IMR-90 (cell line): ENCODE data around the gene ZNF692. TPM values are rescaled to one million over a fixed set of nuclear protein-coding genes. Genes with fewer than 3 reads are reported as not detected.

ENCODE experiments used
- ATAC-seq: fragments of 200-7000 bp; cut with Tn5 transposase; 2 replicates; pipeline ENCODE4 v1.9.1; 2020; ENCODE audit warnings: low read depth, mild to moderate bottlenecking, moderate library complexity
- BruUV-seq: library from RNA; stranded (reverse); fragments of 400-500 nt; replicated peaks from 2 replicates; lab custom pipeline; 2021; lab: Mats Ljungman, UMichigan
- CTCF ChIA-PET: fragments of 300-600 bp; formaldehyde crosslinking; extraction: SDS; loops from one replicate; lab custom pipeline; 2021; ENCODE audit warnings: antibody characterized with exemption; lab: Yijun Ruan, JAX
- POLR2A ChIA-PET: fragments of 300-600 bp; sonication (Branson Sonifier 250); formaldehyde crosslinking; loops from one replicate; lab custom pipeline; 2022; ENCODE audit warnings: antibody characterized with exemption; ENCODE audit not compliant: unreplicated experiment; lab: Charles Lee
- DNase-seq: peaks from one replicate; pipeline ENCODE4 v3.0.0; 2013
- H2AFZ ChIP-seq: replicated peaks from 2 replicates; pipeline ENCODE3; 2013; ENCODE audit warnings: low read length, mild to moderate bottlenecking; ENCODE audit not compliant: poor library complexity
- H2AK5ac ChIP-seq: 2 replicates; pipeline ENCODE4 v1.6.1; 2013; ENCODE audit warnings: low read depth, low read length, inconsistent platforms
- H2AK9ac ChIP-seq: replicated peaks from 2 replicates; pipeline ENCODE3; 2013; ENCODE audit warnings: mild to moderate bottlenecking, low read depth, low read length, moderate library complexity; ENCODE audit not compliant: poor library complexity
- H2BK120ac ChIP-seq: 2 replicates; pipeline ENCODE4 v1.6.1; 2013; ENCODE audit warnings: low read depth, low read length, inconsistent platforms
- H2BK15ac ChIP-seq: 3 replicates; pipeline ENCODE4 v1.6.1; 2013; ENCODE audit warnings: low read depth, low read length, inconsistent platforms
- H2BK20ac ChIP-seq: 2 replicates; pipeline ENCODE4 v1.6.1; 2013; ENCODE audit warnings: low read depth, mild to moderate bottlenecking, inconsistent platforms, low read length, moderate library complexity
- H2BK5ac ChIP-seq: 2 replicates; pipeline ENCODE4 v1.6.1; 2013; ENCODE audit warnings: mild to moderate bottlenecking, low read depth, low read length, inconsistent platforms; ENCODE audit not compliant: poor library complexity, severe bottlenecking
- H3K14ac ChIP-seq: replicated peaks from 2 replicates; pipeline ENCODE4 v1.6.1; 2013; ENCODE audit warnings: low read depth, low read length, inconsistent platforms
- H3K18ac ChIP-seq: 2 replicates; pipeline ENCODE4 v1.6.1; 2013; ENCODE audit warnings: low read depth, low read length, control low read depth
- H3K23ac ChIP-seq: 2 replicates; pipeline ENCODE4 v1.6.1; 2013; ENCODE audit warnings: low read depth, low read length, inconsistent platforms
- H3K27ac ChIP-seq: 2 replicates; pipeline ENCODE4 v1.5.1; 2013; ENCODE audit warnings: mild to moderate bottlenecking, control low read depth, low read length; ENCODE audit not compliant: insufficient read depth
- H3K27me3 ChIP-seq: 2 replicates; pipeline ENCODE4 v1.6.1; 2013; ENCODE audit warnings: low read length; ENCODE audit not compliant: control insufficient read depth, insufficient read depth
- H3K36me3 ChIP-seq: 2 replicates; pipeline ENCODE4 v1.6.1; 2013; ENCODE audit warnings: low read length, mixed read lengths; ENCODE audit not compliant: control insufficient read depth, insufficient read depth
- H3K4ac ChIP-seq: 2 replicates; pipeline ENCODE4 v1.6.1; 2013; ENCODE audit warnings: low read depth, low read length, inconsistent platforms
- H3K4me1 ChIP-seq: 2 replicates; pipeline ENCODE4 v1.6.1; 2013; ENCODE audit warnings: low read length, mixed read lengths; ENCODE audit not compliant: control insufficient read depth, insufficient read depth
- H3K4me2 ChIP-seq: 2 replicates; pipeline ENCODE4 v1.6.1; 2013; ENCODE audit warnings: low read depth, mild to moderate bottlenecking, control low read depth, low read length, moderate library complexity
- H3K4me3 ChIP-seq: 2 replicates; pipeline ENCODE4 v1.5.1; 2013; ENCODE audit warnings: low read depth, mild to moderate bottlenecking, control low read depth, low read length, moderate library complexity; ENCODE audit not compliant: insufficient read depth
- H3K56ac ChIP-seq: 2 replicates; pipeline ENCODE4 v1.6.1; 2013; ENCODE audit warnings: low read length, inconsistent platforms; ENCODE audit not compliant: insufficient read depth; ENCODE audit errors: extremely low read depth
- H3K79me1 ChIP-seq, 2 experiments: 2 replicates each; pipeline ENCODE4 v1.6.1; 2013; ENCODE audit warnings: low read length in 2 of 2, inconsistent platforms in 1 of 2, low read depth in 1 of 2
- H3K9ac ChIP-seq: 2 replicates; pipeline ENCODE4 v1.6.1; 2013; ENCODE audit warnings: low read depth, low read length, control low read depth
- H3K9me1 ChIP-seq: 2 replicates; pipeline ENCODE4 v1.6.1; 2013; ENCODE audit warnings: low read length, inconsistent platforms; ENCODE audit not compliant: insufficient read depth
- H3K9me3 ChIP-seq: 2 replicates; pipeline ENCODE4 v1.6.1; 2013; ENCODE audit warnings: low read length; ENCODE audit not compliant: control insufficient read depth, insufficient read depth
- H4K20me1 ChIP-seq: 2 replicates; pipeline ENCODE4 v1.6.1; 2013; ENCODE audit warnings: low read length, inconsistent platforms; ENCODE audit not compliant: insufficient read depth
- H4K5ac ChIP-seq: 2 replicates; pipeline ENCODE4 v1.6.1; 2013; ENCODE audit warnings: mild to moderate bottlenecking, low read depth, low read length, control low read depth
- H4K8ac ChIP-seq, 2 experiments: 2 replicates each; pipeline ENCODE4 v1.6.1; 2013; ENCODE audit warnings: low read depth in 2 of 2, low read length in 2 of 2, control low read depth in 1 of 2, inconsistent platforms in 1 of 2
- H4K91ac ChIP-seq: 2 replicates; pipeline ENCODE4 v1.6.1; 2013; ENCODE audit warnings: low read depth, low read length, inconsistent platforms; ENCODE audit not compliant: insufficient read depth
- BHLHE40 ChIP-seq: fragments of 150-350 bp; IDR thresholded peaks from 2 replicates; pipeline ENCODE4 v1.6.1; 2016; ENCODE audit warnings: mild to moderate bottlenecking, low read depth, low read length
- CEBPB ChIP-seq: IDR thresholded peaks from 2 replicates; pipeline ENCODE4 v1.6.1; 2012; ENCODE audit warnings: low read depth, low read length, improper control_type of control experiment
- CTCF ChIP-seq: conservative IDR thresholded peaks from 2 replicates; pipeline ENCODE4 v1.5.1; 2012; ENCODE audit warnings: mild to moderate bottlenecking, low read depth, low read length, improper control_type of control experiment
- FOS ChIP-seq: fragments of 150-350 bp; IDR thresholded peaks from 2 replicates; pipeline ENCODE4 v1.6.1; 2016; ENCODE audit warnings: low read depth, low read length
- MAFK ChIP-seq: IDR thresholded peaks from 2 replicates; pipeline ENCODE4 v1.6.1; 2012; ENCODE audit warnings: low read depth, low read length, improper control_type of control experiment
- RAD21 ChIP-seq: IDR thresholded peaks from 2 replicates; pipeline ENCODE4 v1.6.1; 2012; ENCODE audit warnings: low read length, improper control_type of control experiment
- RCOR1 ChIP-seq: IDR thresholded peaks from 2 replicates; pipeline ENCODE4 v1.6.1; 2012; ENCODE audit warnings: mild to moderate bottlenecking, low read length, improper control_type of control experiment; ENCODE audit not compliant: insufficient replicate concordance
- RFX5 ChIP-seq: IDR thresholded peaks from 2 replicates; pipeline ENCODE4 v1.8.0; 2012; ENCODE audit warnings: low read depth, mild to moderate bottlenecking, low read length, moderate library complexity
- SMC3 ChIP-seq: fragments of 150-350 bp; IDR thresholded peaks from 2 replicates; pipeline ENCODE4 v1.6.1; 2016; ENCODE audit warnings: low read depth, mild to moderate bottlenecking, antibody characterized with exemption, low read length, moderate library complexity
- WGBS, 2 experiments: methylation state at CpG; one replicate each; pipeline versions ENCODE4 v1.1.5 to v1.1.7; 2013; ENCODE audit warnings: missing lambda C conversion rate in 2 of 2; ENCODE audit not compliant: insufficient read length in 1 of 2; ENCODE audit errors: extremely low coverage in 2 of 2; 5-methylcytosine and 5-hydroxymethylcytosine counted together
- dilution Hi-C: fragments of 300-500 bp; cut with HindIII; formaldehyde crosslinking; loops from one replicate; pipeline ENCODE4 v1.14.3; 2018; ENCODE audit warnings: low sequenced_read_pairs; ENCODE audit not compliant: unreplicated experiment
- in situ Hi-C: fragments of 300-500 bp; cut with MboI; formaldehyde crosslinking; loops from 3 replicates; pipeline ENCODE4 v1.14.3; 2019; ENCODE audit warnings: low sequenced_read_pairs, inconsistent platforms, mixed read lengths
- intact Hi-C: fragments of 100-400 bp; cut with micrococcal nuclease; formaldehyde crosslinking; loops from 2 replicates; pipeline ENCODE4 v1.10.0; 2022
- polyA plus RNA-seq, 3 experiments: library from polyadenylated mRNA; depleted of rRNA; stranded (reverse); fragments of >200 nt; gene quantifications; 2 replicates each; pipeline ENCODE4 v1.2.3, GENCODE V29; 2012; ENCODE audit warnings: low replicate concordance in 1 of 3
- total RNA-seq: library from RNA; depleted of rRNA; stranded (reverse); fragments of >200 nt; gene quantifications from 2 replicates; pipeline ENCODE4 v1.2.3, GENCODE V29; 2012

Gene ZNF692
- total and polyA plus RNA-seq, 2 of the 4 experiments (the other 2 are of a cell fraction) = 7.3 to 50.4 TPM

- BruUV-seq = no TSS peak
- Histone ChIP-seq H3K27me3 (no peaks in the 10 kb centered on the region; the same call in 1 of the 2 replicates), H3K4me2 (no peak overlapping the region), H4K8ac (no peak overlapping the region), H3K18ac (no peak overlapping the region), H2AK5ac (no peak overlapping the region), H2BK5ac (no peak overlapping the region), H4K20me1 (peaks cover 9% of the 10 kb centered on the region), H3K4ac (no peak overlapping the region), H3K4me3 (no peak overlapping the region), H3K23ac (no peak overlapping the region), H2AK9ac (no peak overlapping the region), H2BK15ac (no peak overlapping the region), H3K9ac (no peak overlapping the region), H3K27ac (no peak overlapping the region), H3K9me1 (peaks cover 8% of the 10 kb centered on the region; the same call in 1 of the 2 replicates), H3K36me3 (no peaks in the 10 kb centered on the region; the same call in 1 of the 2 replicates), H2BK20ac (no peak overlapping the region), H2BK120ac (no peak overlapping the region), H2AFZ (no peak overlapping the region), H3K79me1 (0 out of 4 replicates have a peak, but pooled peaks cover 0 to 12% of the 10 kb centered on the region in 2 experiments), H3K9me3 (no peaks in the 10 kb centered on the region), H3K4me1 (peaks cover 2% of the 10 kb centered on the region; the same call in 1 of the 2 replicates), H3K56ac (no peak overlapping the region), H4K91ac (no peak overlapping the region), H4K5ac (no peak overlapping the region), H3K14ac (no peak overlapping the region)
- no peak for DNase-seq
- intact Hi-C loops (loop anchor here (5.0 kb wide), 1 partner anchor 1414 kb away; no protein-coding TSS in a partner anchor), dilution Hi-C loops (no loop called here), in situ Hi-C loops (no loop called here)
- no peak for TF ChIP-seq CTCF
- no peak for TF ChIP-seq BHLHE40
- no peak for TF ChIP-seq CEBPB
- TF ChIP-seq RAD21 = no peak
- no peak for TF ChIP-seq SMC3
- no peak for TF ChIP-seq RFX5
- no peak for TF ChIP-seq FOS
- no peak for TF ChIP-seq MAFK
- no peak for TF ChIP-seq RCOR1
- ChIA-PET CTCF (no interaction called here), POLR2A (no interaction called here)
- no peak for ATAC-seq
- 80% methylated on average over 1 of the region's 1 CpG; no CpG with 5 or more reads in 1 of the 2 experiments for WGBS, 2 experiments
Measured at GRCh38 chr1:248805876-248806275, 53.0 kb downstream of the ZNF692 start.
